Mesenchymal stem cell (in vitro differentiated cells and primary cell): Measurements from ENCODE around the gene CEP128.

Experiments
- DNase-seq: peaks from one replicate; pipeline ENCODE4 v3.0.0-alpha.2; 2013
- H2AFZ ChIP-seq: one replicate; pipeline ENCODE4 v1.6.1; 2013; ENCODE audit warnings: low read depth, mild to moderate bottlenecking, control low read depth, inconsistent platforms, low read length, moderate library complexity
- H2AK5ac ChIP-seq: 2 replicates; pipeline ENCODE4 v1.6.1; 2013; ENCODE audit warnings: low read length, moderate library complexity, mild to moderate bottlenecking, inconsistent platforms; ENCODE audit not compliant: severe bottlenecking
- H2BK120ac ChIP-seq: one replicate; pipeline ENCODE4 v1.6.1; 2013; ENCODE audit warnings: low read depth, mild to moderate bottlenecking, inconsistent platforms, low read length, moderate library complexity
- H2BK12ac ChIP-seq, 2 experiments: one replicate each; pipeline ENCODE4 v1.6.1; 2013; ENCODE audit warnings: inconsistent platforms in 2 of 2, low read length in 2 of 2, mild to moderate bottlenecking in 2 of 2, moderate library complexity in 2 of 2, control low read depth in 1 of 2
- H2BK15ac ChIP-seq: one replicate; pipeline ENCODE4 v1.6.1; 2013; ENCODE audit warnings: mild to moderate bottlenecking, low read depth, inconsistent platforms; ENCODE audit not compliant: poor library complexity, severe bottlenecking
- H2BK5ac ChIP-seq: 2 replicates; pipeline ENCODE4 v1.6.1; 2013; ENCODE audit warnings: low read depth, mild to moderate bottlenecking, low read length, control low read depth, inconsistent platforms; ENCODE audit not compliant: poor library complexity, severe bottlenecking
- H3K14ac ChIP-seq, 2 experiments: one replicate each; pipeline ENCODE4 v1.6.1; 2013; ENCODE audit warnings: inconsistent platforms in 2 of 2, low read length in 2 of 2, control low read depth in 1 of 2, mild to moderate bottlenecking in 1 of 2, moderate library complexity in 1 of 2
- H3K18ac ChIP-seq, 2 experiments: one replicate each; pipeline ENCODE4 v1.6.1; 2013; ENCODE audit warnings: inconsistent platforms in 2 of 2, low read length in 2 of 2, control low read depth in 1 of 2, low read depth in 1 of 2, mild to moderate bottlenecking in 1 of 2
- H3K23ac ChIP-seq, 2 experiments: one replicate each; pipeline ENCODE4 v1.6.1; 2013; ENCODE audit warnings: inconsistent platforms in 2 of 2, low read length in 2 of 2, mild to moderate bottlenecking in 2 of 2, moderate library complexity in 2 of 2, control low read depth in 1 of 2
- H3K27ac ChIP-seq: 2 replicates; pipeline ENCODE4 v1.5.1; 2013; ENCODE audit warnings: mild to moderate bottlenecking, moderate library complexity, low read length, control low read depth, inconsistent platforms; ENCODE audit not compliant: poor library complexity, severe bottlenecking
- H3K27me3 ChIP-seq, 2 experiments: 2 replicates each; pipeline versions ENCODE4 v1.6.1 to v1.7.0; 2013; ENCODE audit warnings: low read length in 2 of 2, mild to moderate bottlenecking in 2 of 2, moderate library complexity in 2 of 2, control low read depth in 1 of 2, inconsistent platforms in 1 of 2; ENCODE audit not compliant: control insufficient read depth in 1 of 2, insufficient read depth in 1 of 2
- H3K36me3 ChIP-seq, 2 experiments: 2 replicates each; pipeline versions ENCODE4 v1.6.1 to v1.7.0; 2013; ENCODE audit warnings: low read length in 2 of 2, control low read depth in 1 of 2, inconsistent platforms in 1 of 2, low read depth in 1 of 2, mild to moderate bottlenecking in 1 of 2; ENCODE audit not compliant: insufficient read depth in 2 of 2, control insufficient read depth in 1 of 2
- H3K4ac ChIP-seq, 2 experiments: one replicate each; pipeline ENCODE4 v1.6.1; 2013; ENCODE audit warnings: inconsistent platforms in 2 of 2, low read length in 2 of 2, mild to moderate bottlenecking in 2 of 2, moderate library complexity in 2 of 2, control low read depth in 1 of 2, low read depth in 1 of 2
- H3K4me1 ChIP-seq: 2 replicates; pipeline ENCODE4 v1.6.1; 2013; ENCODE audit warnings: low read depth, low read length, control low read depth; ENCODE audit not compliant: control insufficient read depth, insufficient read depth
- H3K4me2 ChIP-seq: 2 replicates; pipeline ENCODE4 v1.6.1; 2013; ENCODE audit warnings: low read length, mild to moderate bottlenecking, inconsistent platforms; ENCODE audit not compliant: poor library complexity, severe bottlenecking
- H3K4me3 ChIP-seq, 2 experiments: 2 replicates each; pipeline versions ENCODE4 v1.5.1 to v1.7.0; 2013; ENCODE audit warnings: low read length in 2 of 2, mild to moderate bottlenecking in 2 of 2, control low read depth in 1 of 2, low read depth in 1 of 2; ENCODE audit not compliant: insufficient read depth in 1 of 2
- H3K79me1 ChIP-seq: replicated peaks from 2 replicates; pipeline ENCODE4 v1.6.1; 2013; ENCODE audit warnings: mild to moderate bottlenecking, control low read depth, low read length, inconsistent platforms; ENCODE audit not compliant: poor library complexity, severe bottlenecking
- H3K9ac ChIP-seq: 2 replicates; pipeline ENCODE4 v1.7.0; 2013; ENCODE audit warnings: mild to moderate bottlenecking, low read length, moderate library complexity
- H3K9me3 ChIP-seq: 2 replicates; pipeline ENCODE4 v1.7.0; 2013; ENCODE audit warnings: mild to moderate bottlenecking, low read length; ENCODE audit not compliant: control insufficient read depth
- H4K8ac ChIP-seq: one replicate; pipeline ENCODE4 v1.6.1; 2013; ENCODE audit warnings: inconsistent platforms, mild to moderate bottlenecking, low read length, moderate library complexity
- H4K91ac ChIP-seq: one replicate; pipeline ENCODE4 v1.6.1; 2013; ENCODE audit warnings: mild to moderate bottlenecking, low read length, inconsistent platforms
- WGBS: methylation state at CpG from one replicate; pipeline ENCODE4 v1.1.7; 2013; ENCODE audit warnings: mixed read lengths; 5-methylcytosine and 5-hydroxymethylcytosine counted together

The CEP128 gene

DNA sequence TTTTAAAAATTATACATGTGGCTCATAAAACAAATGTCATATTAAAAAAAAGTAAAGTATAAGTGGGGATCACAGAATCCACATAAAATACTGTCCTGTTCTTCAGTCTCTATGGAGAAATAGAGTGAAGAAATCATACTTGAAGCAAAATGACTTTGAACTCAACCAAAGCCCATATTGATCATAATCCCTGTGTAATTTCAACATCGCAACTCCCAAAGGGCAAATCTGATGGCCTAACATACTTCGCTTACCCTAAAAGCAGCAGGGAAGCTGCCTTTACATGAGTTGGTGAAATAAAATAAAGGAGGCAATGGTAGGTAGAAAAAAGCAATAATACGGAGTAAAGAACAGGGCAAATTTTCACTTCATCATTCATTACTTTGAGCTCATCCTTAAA is 101.8 kb downstream of the CEP128 start:
- Histone ChIP-seq H2BK15ac (no peak overlapping the region), H3K4me3 (no peak overlapping the region), H3K4me2 (no peak overlapping the region), H2BK120ac (no peak overlapping the region), H3K18ac (no peak overlapping the region), H3K9me3 (no peaks in the 10 kb centered on the region), H3K4me1 (no peaks in the 10 kb centered on the region), H4K91ac (no peak overlapping the region), H4K8ac (no peak overlapping the region), H3K36me3 (no peaks in the 10 kb centered on the region), H3K27ac (no peak overlapping the region), H2AK5ac (no peak overlapping the region), H3K14ac (no peak overlapping the region), H3K9ac (no peak overlapping the region), H2BK12ac (no peak overlapping the region), H3K4ac (no peak overlapping the region), H2AFZ (no peak overlapping the region), H2BK5ac (no peak overlapping the region), H3K79me1 (no peaks in the 10 kb centered on the region), H3K23ac (no peak overlapping the region), H3K27me3 (no peaks in the 10 kb centered on the region)
- WGBS = no CpG with 5 or more reads among the region's 3 CpGs
- no peak for DNase-seq

DNA sequence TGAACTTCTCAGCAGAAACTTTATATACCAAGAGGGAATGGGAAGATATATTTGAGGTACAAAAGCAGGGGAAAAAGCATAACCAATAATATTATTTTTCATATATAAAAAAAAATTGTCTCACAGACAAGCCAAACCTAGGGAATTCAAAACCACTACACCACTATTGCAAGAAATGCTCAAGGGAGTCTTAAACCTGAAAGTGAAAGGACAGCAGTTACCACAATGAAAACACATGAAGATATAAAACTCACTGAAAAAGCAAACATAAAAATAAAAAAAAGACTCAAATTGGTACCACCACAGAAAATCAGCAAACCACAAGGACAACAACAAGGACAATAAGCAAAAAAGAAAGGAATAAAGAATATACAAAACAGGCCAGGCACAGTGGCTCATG is 131.9 kb downstream of the CEP128 start:
- Histone ChIP-seq H2AFZ (no peak overlapping the region), H3K27ac (no peak overlapping the region), H2BK12ac (no peak overlapping the region), H3K27me3 (no peaks in the 10 kb centered on the region), H3K14ac (no peak overlapping the region), H2AK5ac (no peak overlapping the region), H2BK15ac (no peak overlapping the region), H3K9me3 (peaks cover 5% of the 10 kb centered on the region), H2BK5ac (no peak overlapping the region), H2BK120ac (no peak overlapping the region), H3K18ac (no peak overlapping the region), H3K79me1 (peaks cover 4% of the 10 kb centered on the region), H3K4me2 (no peak overlapping the region), H3K36me3 (no peaks in the 10 kb centered on the region), H4K91ac (no peak overlapping the region), H4K8ac (no peak overlapping the region), H3K23ac (no peak overlapping the region), H3K4me1 (no peaks in the 10 kb centered on the region), H3K4me3 (no peak overlapping the region), H3K4ac (no peak overlapping the region), H3K9ac (no peak overlapping the region)
- no peak for DNase-seq

DNA sequence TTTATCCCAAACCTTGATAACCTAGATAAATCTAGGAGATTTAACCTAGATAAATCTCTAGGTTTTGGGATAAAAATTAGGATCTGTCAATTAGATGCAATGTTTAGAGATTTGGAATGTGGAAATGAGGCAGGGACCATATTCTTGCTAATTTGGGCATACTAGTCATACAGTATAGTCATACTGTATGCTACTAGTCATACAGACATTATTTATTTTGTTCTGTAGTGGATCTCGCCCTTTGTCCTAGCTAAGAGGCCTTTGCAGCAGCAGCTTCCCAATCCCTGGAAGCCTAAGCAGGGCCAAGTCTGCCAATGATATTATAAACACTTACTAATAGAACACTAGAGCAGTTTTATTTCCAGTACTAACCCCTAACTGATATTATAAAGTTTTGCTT is 136.4 kb downstream of the CEP128 start:
- Histone ChIP-seq H2AK5ac (no peak overlapping the region), H2BK15ac (no peak overlapping the region), H4K8ac (no peak overlapping the region)

DNA sequence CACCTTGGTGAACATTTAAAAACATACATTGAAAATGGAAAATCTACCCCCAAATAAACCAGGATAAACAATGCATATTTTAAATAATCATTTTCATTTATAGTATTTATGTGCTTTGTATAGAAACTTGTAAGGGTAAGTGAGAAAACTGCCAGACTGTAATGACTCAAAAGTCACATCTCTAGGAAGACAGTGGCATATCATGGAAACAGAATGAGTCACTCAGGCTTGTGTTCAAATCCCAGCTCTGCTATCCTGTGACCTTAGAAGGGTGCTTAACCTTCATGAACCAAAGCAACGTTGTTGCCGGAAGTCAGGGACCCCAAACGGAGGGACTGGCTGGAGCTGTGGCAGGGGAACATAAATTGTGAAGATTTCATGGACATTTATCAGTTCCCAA is 142.7 kb downstream of the CEP128 start:
- H3K4me3 ChIP-seq = no peak overlapping the region
- H3K36me3 ChIP-seq = no peaks in the 10 kb centered on the region
- no peak overlapping the region for H3K27ac ChIP-seq
- H3K23ac ChIP-seq = no peak overlapping the region
- no peak overlapping the region for H3K18ac ChIP-seq
- no peak for DNase-seq
- H2BK5ac ChIP-seq = no peak overlapping the region
- no peaks in the 10 kb centered on the region for H3K4me1 ChIP-seq
- no peak overlapping the region for H2BK15ac ChIP-seq
- H3K14ac ChIP-seq = no peak overlapping the region
- H3K4me2 ChIP-seq = no peak overlapping the region
- H2AFZ ChIP-seq = no peak overlapping the region
- H4K91ac ChIP-seq = no peak overlapping the region
- peaks cover 10% of the 10 kb centered on the region for H3K9me3 ChIP-seq
- 79% methylated on average over 2 of the region's 3 CpGs for WGBS
- H2AK5ac ChIP-seq = no peak overlapping the region
- H4K8ac ChIP-seq = no peak overlapping the region
- H3K27me3 ChIP-seq = no peaks in the 10 kb centered on the region
- no peak overlapping the region for H3K9ac ChIP-seq
- H2BK12ac ChIP-seq = no peak overlapping the region
- H3K79me1 ChIP-seq = no peaks in the 10 kb centered on the region
- H2BK120ac ChIP-seq = no peak overlapping the region
- H3K4ac ChIP-seq = no peak overlapping the region

More for the DNA sequence above, 136.4 kb downstream of the CEP128 start:
- H4K91ac ChIP-seq = no peak overlapping the region
- peaks cover 4% of the 10 kb centered on the region for H3K79me1 ChIP-seq
- H2BK12ac ChIP-seq = no peak overlapping the region
- H3K9ac ChIP-seq = no peak overlapping the region
- no peaks in the 10 kb centered on the region for H3K27me3 ChIP-seq
- H3K4me3 ChIP-seq = no peak overlapping the region
- H2BK5ac ChIP-seq = no peak overlapping the region
- no peak overlapping the region for H2BK120ac ChIP-seq
- H3K4ac ChIP-seq = no peak overlapping the region
- no peak overlapping the region for H3K18ac ChIP-seq
- no peak overlapping the region for H3K27ac ChIP-seq
- no peak overlapping the region for H3K4me2 ChIP-seq
- H2AFZ ChIP-seq = no peak overlapping the region
- peaks cover 13% of the 10 kb centered on the region for H3K9me3 ChIP-seq
- H3K4me1 ChIP-seq = no peaks in the 10 kb centered on the region
- H3K14ac ChIP-seq = no peak overlapping the region
- 71% methylated on average over 1 of the region's 1 CpG for WGBS
- peak; percentile 7 for DNase-seq
- H3K36me3 ChIP-seq = no peaks in the 10 kb centered on the region
- H3K23ac ChIP-seq = no peak overlapping the region
